Measurements from ENCODE around the gene BANP.
"Not testable (repeated sequence)": the region's sequence is repeated elsewhere in the genome, so short reads cannot be mapped to it uniquely, and the experiment has no call there.

The BANP gene

GRCh38 chr16:88121391-88121790 is 170.2 kb downstream of the BANP start:
- DNase-seq (ENCODE audit: low read depth in 2 of 2): not testable (repeated sequence)

GRCh38 chr16:88121886-88122580 is 170.8 kb downstream of the BANP start:
- no peak for DNase-seq (ENCODE audit: low read depth in 2 of 2)

Data from stimulated activated CD4-positive, alpha-beta T cell treated with anti-CD3 and anti-CD28 coated beads, Interleukin-15, amount 100 ng/mL, for 48 hours (primary cell).